Parathyroid adenoma (tissue), 2 donors: ENCODE measurements around the gene TMIGD1.
A peak's percentile ranks its signal among the peaks of the same experiment; 100 is the strongest.

ENCODE experiments used
- H2AFZ ChIP-seq: fragments of 300-600 bp; sonication (generic); one replicate; pipeline ENCODE4 v1.7.0; 2017; ENCODE audit warnings: antibody characterized with exemption, mild to moderate bottlenecking
- H3K27ac ChIP-seq: fragments of 300-600 bp; sonication (generic); one replicate; pipeline ENCODE4 v1.7.0; 2017
- H3K27me3 ChIP-seq: fragments of 300-600 bp; sonication (generic); one replicate; pipeline ENCODE4 v1.7.0; 2017; ENCODE audit warnings: low read length; ENCODE audit not compliant: control insufficient read depth, insufficient read depth
- H3K36me3 ChIP-seq: fragments of 300-600 bp; sonication (generic); one replicate; pipeline ENCODE4 v1.7.0; 2017; ENCODE audit warnings: low read length; ENCODE audit not compliant: control insufficient read depth, insufficient read depth
- H3K4me1 ChIP-seq: fragments of 300-600 bp; sonication (generic); one replicate; pipeline ENCODE4 v1.7.0; 2017; ENCODE audit warnings: control low read depth
- H3K4me2 ChIP-seq: fragments of 300-600 bp; sonication (generic); one replicate; pipeline ENCODE4 v1.7.0; 2017; ENCODE audit warnings: low read length
- H3K4me3 ChIP-seq: fragments of 300-600 bp; sonication (generic); one replicate; pipeline ENCODE4 v1.7.0; 2017; ENCODE audit warnings: low read depth, low read length
- H3K79me2 ChIP-seq: fragments of 300-600 bp; sonication (generic); one replicate; pipeline ENCODE4 v1.7.0; 2017; ENCODE audit warnings: control low read depth
- H3K9ac ChIP-seq: fragments of 300-600 bp; sonication (generic); one replicate; pipeline ENCODE4 v1.7.0; 2017; ENCODE audit warnings: mild to moderate bottlenecking
- H3K9me3 ChIP-seq: fragments of 300-600 bp; sonication (generic); one replicate; pipeline ENCODE4 v1.7.0; 2017; ENCODE audit warnings: low read length; ENCODE audit not compliant: control insufficient read depth
- TF ChIP-seq, protein P1 (sequence below): fragments of 300-600 bp; sonication (generic); IDR thresholded peaks from one replicate; pipeline ENCODE4 v1.7.0; 2017; ENCODE audit warnings: antibody characterized with exemption, mild to moderate bottlenecking
- donor health status: primary hyperparathyroidism.

The TMIGD1 gene

DNA sequence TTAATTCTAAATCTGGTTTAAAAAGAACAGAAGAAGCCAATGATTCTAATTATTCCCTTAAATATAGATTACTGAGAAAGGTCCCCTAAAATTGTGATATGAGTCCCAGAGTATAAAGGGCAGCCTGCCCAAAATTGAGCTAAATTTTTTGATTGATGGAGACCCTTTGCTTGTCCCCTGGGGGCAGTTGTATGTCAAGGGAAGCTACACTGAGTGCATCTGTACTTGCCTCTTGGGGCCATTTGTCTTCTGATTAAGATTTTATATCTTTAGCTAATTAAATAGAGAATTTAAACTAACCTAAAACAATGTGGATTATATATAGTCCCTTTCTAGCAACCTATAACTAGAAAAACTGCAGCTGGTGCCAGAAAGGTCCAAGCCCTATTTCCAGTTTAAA is 54.7 kb downstream of the TMIGD1 start:
- H3K36me3 ChIP-seq: no peaks in the 10 kb centered on the region
- H3K4me3 ChIP-seq: no peak overlapping the region
- no peaks in the 10 kb centered on the region for H3K27me3 ChIP-seq
- TF ChIP-seq, protein P1, sequence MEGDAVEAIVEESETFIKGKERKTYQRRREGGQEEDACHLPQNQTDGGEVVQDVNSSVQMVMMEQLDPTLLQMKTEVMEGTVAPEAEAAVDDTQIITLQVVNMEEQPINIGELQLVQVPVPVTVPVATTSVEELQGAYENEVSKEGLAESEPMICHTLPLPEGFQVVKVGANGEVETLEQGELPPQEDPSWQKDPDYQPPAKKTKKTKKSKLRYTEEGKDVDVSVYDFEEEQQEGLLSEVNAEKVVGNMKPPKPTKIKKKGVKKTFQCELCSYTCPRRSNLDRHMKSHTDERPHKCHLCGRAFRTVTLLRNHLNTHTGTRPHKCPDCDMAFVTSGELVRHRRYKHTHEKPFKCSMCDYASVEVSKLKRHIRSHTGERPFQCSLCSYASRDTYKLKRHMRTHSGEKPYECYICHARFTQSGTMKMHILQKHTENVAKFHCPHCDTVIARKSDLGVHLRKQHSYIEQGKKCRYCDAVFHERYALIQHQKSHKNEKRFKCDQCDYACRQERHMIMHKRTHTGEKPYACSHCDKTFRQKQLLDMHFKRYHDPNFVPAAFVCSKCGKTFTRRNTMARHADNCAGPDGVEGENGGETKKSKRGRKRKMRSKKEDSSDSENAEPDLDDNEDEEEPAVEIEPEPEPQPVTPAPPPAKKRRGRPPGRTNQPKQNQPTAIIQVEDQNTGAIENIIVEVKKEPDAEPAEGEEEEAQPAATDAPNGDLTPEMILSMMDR: no peak
- no peak overlapping the region for H3K27ac ChIP-seq
- no peak overlapping the region for H3K9ac ChIP-seq
- no peak overlapping the region for H2AFZ ChIP-seq
- no peak overlapping the region for H3K4me2 ChIP-seq
- no peaks in the 10 kb centered on the region for H3K79me2 ChIP-seq
- H3K9me3 ChIP-seq: no peaks in the 10 kb centered on the region
- peaks cover 10% of the 10 kb centered on the region for H3K4me1 ChIP-seq

DNA sequence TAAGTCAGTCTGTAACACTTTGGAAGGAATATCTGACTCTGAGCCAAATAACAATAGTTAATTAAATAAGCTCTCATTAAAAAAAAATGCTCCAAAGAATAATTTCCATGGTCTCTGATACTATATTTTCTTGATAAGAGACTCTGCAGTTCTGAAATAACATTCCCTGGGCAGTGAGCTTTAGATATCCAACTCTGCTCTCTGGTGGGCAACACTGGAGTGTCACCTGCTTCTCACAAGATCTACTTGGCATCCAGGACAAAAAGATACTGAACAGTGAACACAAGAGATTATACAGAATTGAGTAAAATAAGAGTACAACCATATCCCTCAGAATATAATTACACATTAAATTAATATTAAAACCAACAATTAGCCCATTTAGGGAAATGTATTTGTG is 55.8 kb downstream of the TMIGD1 start:
- Histone ChIP-seq H3K9me3 (no peaks in the 10 kb centered on the region), H3K4me2 (no peak overlapping the region), H3K9ac (no peak overlapping the region), H3K27me3 (no peaks in the 10 kb centered on the region), H2AFZ (no peak overlapping the region), H3K4me1 (peaks cover 13% of the 10 kb centered on the region), H3K79me2 (no peaks in the 10 kb centered on the region), H3K36me3 (no peaks in the 10 kb centered on the region), H3K27ac (no peak overlapping the region), H3K4me3 (no peak overlapping the region)
- TF ChIP-seq, protein P1: peak; percentile 70

DNA sequence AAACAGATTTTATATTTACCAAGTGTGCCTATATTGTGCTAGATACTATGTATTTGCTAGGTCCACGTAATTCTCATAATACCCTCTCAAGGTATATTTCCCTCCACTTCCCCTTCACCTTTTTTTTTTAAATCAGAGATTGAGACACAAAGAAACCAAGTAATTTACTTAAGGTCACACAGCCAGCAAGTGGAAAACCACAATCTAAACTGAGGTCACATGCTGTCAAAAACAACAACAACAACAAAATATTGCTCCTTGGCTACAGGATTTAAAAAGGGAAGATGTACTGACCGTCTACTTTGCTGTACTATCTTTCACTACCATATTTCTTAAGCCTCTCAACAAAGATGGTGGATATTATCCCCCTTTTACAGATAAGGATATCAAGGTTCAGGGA is 57.9 kb downstream of the TMIGD1 start:
- no peaks in the 10 kb centered on the region for H3K27me3 ChIP-seq
- H3K4me2 ChIP-seq: no peak overlapping the region
- no peaks in the 10 kb centered on the region for H3K9me3 ChIP-seq
- TF ChIP-seq, protein P1: no peak
- H3K27ac ChIP-seq: no peak overlapping the region
- H3K4me3 ChIP-seq: no peak overlapping the region
- H3K36me3 ChIP-seq: no peaks in the 10 kb centered on the region
- no peaks in the 10 kb centered on the region for H3K79me2 ChIP-seq
- H2AFZ ChIP-seq: no peak overlapping the region
- no peak overlapping the region for H3K9ac ChIP-seq
- peaks cover 13% of the 10 kb centered on the region for H3K4me1 ChIP-seq

DNA sequence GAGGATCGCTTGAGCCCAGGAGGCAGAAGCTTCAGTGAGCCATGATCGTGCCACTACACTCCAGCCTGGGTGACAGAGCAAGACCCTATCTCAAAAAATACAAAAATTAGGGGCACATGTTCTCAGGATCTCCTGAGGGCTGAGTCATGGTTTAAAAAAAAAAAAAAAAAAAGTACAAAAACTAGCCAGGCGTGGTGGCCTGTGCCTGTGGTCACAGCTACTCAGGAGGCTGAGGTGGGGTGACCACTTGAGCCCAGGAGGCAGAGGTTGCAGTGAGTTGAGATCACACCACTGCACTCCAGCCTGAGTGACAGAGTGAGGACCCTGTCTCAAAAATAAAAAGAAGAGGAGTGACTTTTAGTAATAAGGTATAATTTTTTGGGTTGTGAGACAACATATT is 59.0 kb downstream of the TMIGD1 start:
- Histone ChIP-seq H3K27ac (no peak overlapping the region), H3K27me3 (no peaks in the 10 kb centered on the region), H3K4me2 (no peak overlapping the region), H3K4me3 (no peak overlapping the region), H3K79me2 (no peaks in the 10 kb centered on the region), H3K36me3 (no peaks in the 10 kb centered on the region), H2AFZ (no peak overlapping the region), H3K4me1 (peaks cover 13% of the 10 kb centered on the region), H3K9ac (no peak overlapping the region), H3K9me3 (no peaks in the 10 kb centered on the region)
- TF ChIP-seq, protein P1: no peak

DNA sequence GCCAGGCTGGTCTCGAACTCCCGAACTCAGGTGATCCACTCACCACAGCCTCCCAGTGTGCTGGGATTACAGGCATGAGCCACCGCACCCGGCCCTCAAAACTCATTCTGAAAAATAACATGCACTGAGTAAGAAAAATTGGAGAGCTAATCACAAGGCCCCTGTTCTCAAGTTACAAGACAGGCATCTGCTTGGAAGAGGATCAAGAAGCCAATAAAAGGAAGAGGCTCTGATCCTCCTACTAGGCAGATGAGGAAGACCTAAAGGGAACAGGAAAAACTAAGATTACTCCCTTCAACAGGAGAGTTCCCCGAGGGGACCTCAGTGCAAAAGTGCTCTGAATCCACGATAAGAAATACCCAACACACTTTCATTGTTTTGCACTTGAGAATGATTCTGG is 60.5 kb downstream of the TMIGD1 start:
- H3K36me3 ChIP-seq: no peaks in the 10 kb centered on the region

More for the DNA sequence above, 60.5 kb downstream of the TMIGD1 start:
- H3K4me1 ChIP-seq: peaks cover 13% of the 10 kb centered on the region
- H3K9ac ChIP-seq: no peak overlapping the region
- H3K4me3 ChIP-seq: no peak overlapping the region
- TF ChIP-seq, protein P1: no peak
- H2AFZ ChIP-seq: no peak overlapping the region
- no peaks in the 10 kb centered on the region for H3K9me3 ChIP-seq
- no peaks in the 10 kb centered on the region for H3K27me3 ChIP-seq
- no peaks in the 10 kb centered on the region for H3K79me2 ChIP-seq
- H3K27ac ChIP-seq: peak overlapping the region; percentile 52
- H3K4me2 ChIP-seq: no peak overlapping the region
